GM12878 (cell line): ENCODE measurements around the gene PIGB. TPM values are rescaled to one million over a fixed set of nuclear protein-coding genes. Genes with fewer than 3 reads are reported as not detected.
"Not testable (repeated sequence)": the region's sequence is repeated elsewhere in the genome, so short reads cannot be mapped to it uniquely, and the experiment has no call there.

Source experiments
- ATAC-seq: fragments of 200-7000 bp; cut with Tn5 transposase; 3 replicates; pipeline ENCODE4 v1.9.1; 2020; ENCODE audit warnings: mild to moderate bottlenecking, moderate library complexity
- BruUV-seq: library from RNA; stranded (reverse); fragments of 400-500 nt; replicated peaks from 2 replicates; lab custom pipeline; 2021; lab: Mats Ljungman, UMichigan
- CTCF ChIA-PET: fragments of 300-600 bp; sonication (Branson Sonifier 250); formaldehyde crosslinking; extraction: SDS; loops from one replicate; lab custom pipeline; 2021; ENCODE audit warnings: inconsistent platforms; lab: Yijun Ruan, JAX
- POLR2A ChIA-PET: fragments of 350-600 bp; formaldehyde crosslinking; extraction: SDS; loops from one replicate; lab custom pipeline; 2021; ENCODE audit warnings: inconsistent platforms; lab: Charles Lee
- RAD21 ChIA-PET: fragments of 300-600 bp; sonication (Branson Sonifier 250); formaldehyde crosslinking; loops from one replicate; lab custom pipeline; 2023; ENCODE audit warnings: antibody characterized with exemption; ENCODE audit not compliant: unreplicated experiment; lab: Charles Lee
- SMC1A ChIA-PET: fragments of 300-600 bp; sonication (Branson Sonifier 250); formaldehyde crosslinking; loops from one replicate; lab custom pipeline; 2023; ENCODE audit not compliant: unreplicated experiment, uncharacterized antibody; lab: Charles Lee
- DNase-seq: peaks from one replicate; pipeline ENCODE4 v3.0.0-alpha.2; 2011; ENCODE audit warnings: low read depth, low spot score
- FAIRE-seq: peaks from 3 replicates; lab custom pipeline; 2011; peaks lifted over from hg19 to GRCh38; lab: Jason Lieb, UNC
- H2AFZ ChIP-seq: 2 replicates; pipeline ENCODE4 v1.6.0; 2011; ENCODE audit warnings: low read depth, low read length, control low read depth; ENCODE audit not compliant: control insufficient read depth
- H3K27ac ChIP-seq: 2 replicates; pipeline ENCODE4 v1.5.1; 2011; ENCODE audit warnings: control low read depth; ENCODE audit not compliant: control insufficient read depth, insufficient read depth
- H3K27me3 ChIP-seq, 2 experiments: replicated peaks in 1 of 2; 2 replicates each; pipeline versions ENCODE4 v1.6.0 to v1.6.1; 2011; ENCODE audit warnings: low read length in 1 of 2; ENCODE audit not compliant: control insufficient read depth in 2 of 2, insufficient read depth in 2 of 2
- H3K36me3 ChIP-seq, 2 experiments: 2 replicates each; pipeline ENCODE4 v1.5.1; 2011; ENCODE audit warnings: low read length in 1 of 2; ENCODE audit not compliant: control insufficient read depth in 2 of 2, insufficient read depth in 2 of 2
- H3K4me1 ChIP-seq: 2 replicates; pipeline ENCODE4 v1.6.1; 2011; ENCODE audit warnings: mild to moderate bottlenecking, low read length, moderate library complexity, mixed read lengths; ENCODE audit not compliant: control insufficient read depth, insufficient read depth
- H3K4me2 ChIP-seq: 2 replicates; pipeline ENCODE4 v1.6.0; 2011; ENCODE audit warnings: control low read depth; ENCODE audit not compliant: control insufficient read depth, insufficient read depth
- H3K4me3 ChIP-seq: fragments of 200-600 bp; sonication (generic); 2 replicates; pipeline ENCODE4 v1.5.1; 2016
- H3K79me2 ChIP-seq: 2 replicates; pipeline ENCODE4 v1.6.0; 2011; ENCODE audit warnings: low read length; ENCODE audit not compliant: control insufficient read depth, insufficient read depth
- H3K9ac ChIP-seq: 2 replicates; pipeline ENCODE4 v1.8.0; 2011; ENCODE audit warnings: low read length, control low read depth, mixed read lengths; ENCODE audit not compliant: control insufficient read depth, insufficient read depth
- H3K9me3 ChIP-seq: replicated peaks from 3 replicates; pipeline ENCODE4 v1.5.1; 2011; ENCODE audit warnings: mild to moderate bottlenecking, low read length; ENCODE audit not compliant: control insufficient read depth, insufficient read depth
- H4K20me1 ChIP-seq: 2 replicates; pipeline ENCODE4 v1.6.0; 2011; ENCODE audit not compliant: control insufficient read depth, insufficient read depth
- CBFB ChIP-seq: IDR thresholded peaks from 2 replicates; pipeline ENCODE4 v1.6.1; 2016; ENCODE audit warnings: antibody characterized with exemption, low read depth
- ZNF217 ChIP-seq: fragments of 450-650 bp; IDR thresholded peaks from 2 replicates; pipeline ENCODE4 v1.6.1; 2017; ENCODE audit warnings: antibody characterized with exemption, mild to moderate bottlenecking
- WGBS: methylation state at CpG from one replicate; pipeline ENCODE4 v1.1.6; 2016; ENCODE audit warnings: low lambda C conversion rate; ENCODE audit not compliant: insufficient replicate concordance, insufficient coverage; ENCODE audit errors: missing lambda C conversion rate; 5-methylcytosine and 5-hydroxymethylcytosine counted together
- in situ Hi-C: fragments of 300-500 bp; cut with MboI; formaldehyde crosslinking; loops from 9 replicates; pipeline ENCODE4 v1.14.3; 2018; ENCODE audit warnings: mixed read lengths
- intact Hi-C: fragments of 100-400 bp; cut with micrococcal nuclease; formaldehyde crosslinking; loops from one replicate; pipeline ENCODE4 v1.14.2; 2022; ENCODE audit not compliant: unreplicated experiment
- polyA plus RNA-seq, 11 experiments: library from polyadenylated mRNA; depleted of rRNA in 4 of 11; unstranded in 6 of 11; stranded (reverse) in 5 of 11; fragments of >200 nt; fragmentation: Nextera tagmentation in 4 of 11; fragmentation: Illumina TruSeq in 1 of 11; extraction: Ambion mirVana in 4 of 11; extraction: Trizol in 1 of 11; gene quantifications; 1 replicate in 1 of 11; 2 replicates in 10 of 11; pipeline versions ENCODE4 v1.2.1 to v1.2.3, GENCODE V29; 2011 to 2016; ENCODE audit warnings: inconsistent platforms in 2 of 11, missing spikeins in 2 of 11, low read depth in 1 of 11
- total RNA-seq, 4 experiments: library from RNA; depleted of rRNA in 3 of 4; stranded (reverse); fragments of >200 nt in 3 of 4; fragmentation: Illumina TruSeq in 1 of 4; extraction: Trizol in 1 of 4; gene quantifications; 2 replicates each; pipeline versions ENCODE4 v1.2.1 to v1.2.3, GENCODE V29; 2013 to 2021

The PIGB gene
- total and polyA plus RNA-seq, 10 of the 15 experiments (the other 5 are each of a cell fraction or from before 2014, with no cell fraction given) = 17.9 to 46.0 (median 25.2) TPM

- peak; percentile 40; the same call in 1 of the 2 replicates for TF ChIP-seq CBFB
Observed at GRCh38 chr15:55279746-55280351, 39.2 kb upstream of the PIGB start (continued).

GRCh38 chr15:55280589-55280988, 38.4 kb upstream of the PIGB start:
- H3K27me3 ChIP-seq, H3K4me2 ChIP-seq, H3K27ac ChIP-seq, H3K36me3 ChIP-seq, H3K4me3 ChIP-seq, ATAC-seq, CTCF ChIA-PET, H2AFZ ChIP-seq, BruUV-seq, H3K9me3 ChIP-seq, FAIRE-seq, H3K9ac ChIP-seq, DNase-seq, H4K20me1 ChIP-seq: not testable (repeated sequence)
- Histone ChIP-seq H3K4me1 (peaks cover 48% of the 10 kb centered on the region), H3K79me2 (peaks cover 16% of the 10 kb centered on the region)
- ChIA-PET POLR2A (interaction anchor here (0.9 to 2.1 kb wide), 3 partner anchors 16 to 59 kb away, joined by 3 to 9 read pairs (median 3); no protein-coding TSS in a partner anchor), SMC1A (interaction anchor here (1.8 to 11.6 kb wide), 3 partner anchors 13 to 61 kb away, joined by 6 to 110 read pairs (median 6); partner anchors contain the start of genes PIGB and PIGBOS1), RAD21 (interaction anchor here (0.7 to 1.4 kb wide), 4 partner anchors 9 to 59 kb away, joined by 3 to 5 read pairs (median 3); partner anchors contain the start of genes PIGB and PIGBOS1)
- in situ Hi-C loops = loop anchor here (5.0 kb wide), 1 partner anchor 58 kb away; no protein-coding TSS in a partner anchor
- 0 out of 2 replicates have a peak, but pooled peaks have one; percentile 53 for TF ChIP-seq ZNF217
- intact Hi-C loops = loop anchor here (5.0 to 10.0 kb wide), 3 partner anchors 127 to 766 kb away; partner anchors contain the start of genes CCPG1 and PIERCE2
- WGBS = 100% methylated on average over 2 of the region's 2 CpGs
